ENCODE results near the gene LINS1.

The LINS1 gene

DNA sequence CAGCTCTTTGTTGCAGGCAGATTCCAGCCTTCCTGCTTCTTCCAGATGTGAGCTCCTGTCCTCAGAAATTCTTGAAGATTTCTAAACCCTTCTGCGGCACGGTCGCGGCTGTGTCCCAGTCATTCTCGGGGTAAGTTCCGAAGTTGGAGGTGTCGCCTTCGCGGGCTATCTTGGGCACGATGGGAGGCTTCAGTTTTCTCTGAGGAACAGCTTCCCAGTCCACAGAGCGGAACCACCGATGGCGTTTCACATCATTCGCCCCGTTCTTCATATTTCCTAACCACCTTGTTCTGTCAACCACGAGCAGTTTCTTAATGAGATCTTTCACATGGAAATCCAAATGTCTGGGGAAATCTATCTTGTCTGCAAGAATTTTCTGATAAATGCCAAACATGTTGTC, 48.5 kb downstream of the LINS1 start:
- DNase-seq: no peak

DNA sequence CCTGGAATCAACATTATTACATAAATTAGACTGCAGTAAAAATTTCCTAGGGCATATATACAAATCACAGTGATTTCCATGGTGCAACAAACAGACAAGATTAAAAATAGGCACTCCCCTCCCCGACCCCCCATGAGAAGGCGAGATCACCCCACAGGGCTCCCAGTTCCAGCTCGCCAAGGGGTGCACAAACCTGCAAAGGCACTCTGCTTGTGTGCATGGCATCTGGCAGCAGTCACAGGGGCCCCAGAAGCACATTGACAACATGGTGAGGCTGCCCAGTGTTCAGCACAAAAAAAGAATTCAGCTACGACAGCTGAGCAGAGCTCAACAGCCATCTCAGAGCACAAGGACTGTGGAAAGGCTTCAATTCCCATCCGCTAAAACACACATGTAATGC, 54.0 kb downstream of the LINS1 start:
- no peak for DNase-seq

DNA sequence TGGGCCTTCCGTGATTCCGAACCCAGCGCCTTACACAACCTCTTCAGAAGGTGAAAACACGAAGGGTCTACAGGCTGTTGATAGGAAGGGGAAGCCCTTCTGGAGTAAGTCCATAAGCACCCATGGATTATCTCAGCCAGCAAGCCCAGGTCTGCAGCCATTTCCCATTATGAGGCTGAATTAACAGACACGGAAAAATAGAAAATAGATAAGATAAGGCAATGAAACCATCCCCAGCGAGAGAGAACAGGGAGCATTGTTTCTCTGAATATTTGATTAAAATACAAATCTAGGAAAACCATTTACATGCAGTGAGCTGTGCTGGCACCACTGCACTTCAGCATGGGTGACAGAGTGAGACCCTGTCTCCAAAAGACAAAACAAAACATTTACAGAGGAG, 57.0 kb downstream of the LINS1 start:
- no peak for DNase-seq

DNA sequence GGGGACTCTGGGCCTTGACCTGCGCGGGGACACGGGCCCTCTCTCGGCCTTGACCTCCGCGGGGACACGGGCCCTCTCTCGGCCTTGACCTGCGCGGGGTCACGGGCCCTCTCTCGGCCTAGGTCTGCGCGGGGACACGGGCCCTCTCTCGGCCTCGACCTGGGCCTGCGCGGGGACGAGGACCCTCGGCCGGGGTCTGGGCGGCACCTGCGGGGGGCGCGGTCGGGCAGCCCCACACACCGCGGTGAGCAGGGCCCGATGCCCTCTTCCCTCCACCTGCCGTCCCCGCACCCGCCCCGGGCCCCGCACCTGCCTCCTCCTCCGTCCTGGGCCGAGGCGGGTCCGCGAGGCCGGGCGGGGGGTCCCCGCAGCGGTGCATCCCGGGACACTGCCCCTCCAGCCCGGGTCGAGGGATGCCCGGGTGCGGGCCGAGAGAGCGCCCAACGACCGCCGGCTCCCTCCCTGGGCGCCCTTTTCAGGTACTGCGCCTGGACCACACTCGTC, 57.6 kb downstream of the LINS1 start:
- DNase-seq: no peak

DNA sequence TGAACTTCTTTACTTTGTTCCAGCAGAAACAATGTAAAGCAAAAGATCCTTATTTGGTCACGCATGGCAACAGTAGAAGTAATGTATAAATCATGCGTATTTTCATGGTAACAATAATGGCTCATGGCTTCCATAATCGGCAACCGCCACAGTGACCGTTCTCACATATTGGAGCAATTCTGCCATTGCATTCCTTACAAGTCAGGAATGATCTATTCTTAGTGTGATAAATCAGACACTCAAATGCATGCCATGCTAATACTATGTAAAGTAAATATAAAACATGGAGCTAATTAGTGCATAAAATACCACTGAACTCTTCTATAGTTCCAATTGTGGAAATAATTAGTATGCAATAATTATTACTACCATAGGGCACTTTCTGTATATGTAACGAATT, 59.7 kb downstream of the LINS1 start:
- DNase-seq: no peak

DNA sequence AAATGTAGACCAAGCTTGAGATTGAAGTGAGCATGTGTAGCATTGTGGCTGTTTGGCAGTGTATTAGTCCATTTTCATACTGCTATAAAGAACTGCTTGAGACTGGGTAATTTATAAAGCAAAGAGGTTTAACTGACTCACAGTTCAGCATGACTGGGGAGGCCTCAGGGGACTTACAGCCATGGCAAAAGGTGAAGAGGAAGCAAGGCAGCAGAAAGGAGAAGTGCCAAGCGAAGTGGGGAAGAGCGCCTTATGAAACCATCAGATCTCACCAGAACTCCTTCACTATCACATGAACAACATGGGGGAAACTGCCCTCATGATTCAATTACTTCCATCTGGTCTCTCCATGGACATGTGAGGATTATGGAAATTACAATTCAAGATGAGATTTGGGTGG, 64.7 kb downstream of the LINS1 start:
- DNase-seq: no peak

DNA sequence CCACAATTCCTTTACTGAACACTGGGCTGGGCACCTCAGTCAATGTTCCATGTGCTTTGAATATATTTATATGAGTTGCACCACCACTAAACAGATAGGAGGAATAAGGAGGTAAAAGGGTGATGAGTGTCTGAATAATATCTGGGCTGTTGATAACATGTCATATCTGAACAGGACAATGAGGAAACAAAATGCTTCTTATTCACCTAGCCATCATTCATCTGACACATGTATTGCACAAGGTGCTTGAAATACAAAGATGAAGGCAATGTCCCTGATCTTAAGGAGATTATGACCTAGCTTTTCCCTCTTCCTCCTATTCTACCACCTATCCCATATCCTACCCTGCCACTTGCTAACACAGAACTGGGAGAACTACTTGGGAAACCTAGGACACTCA, 65.3 kb downstream of the LINS1 start:
- no peak for DNase-seq

DNA sequence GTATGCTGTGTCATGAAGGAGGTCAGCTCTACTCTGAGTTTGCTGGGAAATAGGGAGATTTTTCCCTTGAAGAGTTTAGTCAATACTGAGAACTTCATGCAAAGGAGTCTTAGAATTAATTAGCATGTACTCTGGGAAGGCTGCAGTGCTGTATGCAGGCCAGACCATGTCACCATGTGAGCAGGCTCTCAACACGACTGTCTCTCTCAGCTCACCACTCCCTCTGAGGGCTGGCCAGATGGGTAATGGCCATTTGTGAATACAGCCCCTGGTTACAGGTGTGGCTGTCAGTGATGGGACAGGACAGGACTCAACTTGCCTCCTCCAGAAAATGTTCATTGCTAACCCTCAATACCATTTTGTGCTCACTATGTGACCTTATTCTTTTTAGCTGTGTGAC, 68.1 kb downstream of the LINS1 start:
- DNase-seq: no peak

DNA sequence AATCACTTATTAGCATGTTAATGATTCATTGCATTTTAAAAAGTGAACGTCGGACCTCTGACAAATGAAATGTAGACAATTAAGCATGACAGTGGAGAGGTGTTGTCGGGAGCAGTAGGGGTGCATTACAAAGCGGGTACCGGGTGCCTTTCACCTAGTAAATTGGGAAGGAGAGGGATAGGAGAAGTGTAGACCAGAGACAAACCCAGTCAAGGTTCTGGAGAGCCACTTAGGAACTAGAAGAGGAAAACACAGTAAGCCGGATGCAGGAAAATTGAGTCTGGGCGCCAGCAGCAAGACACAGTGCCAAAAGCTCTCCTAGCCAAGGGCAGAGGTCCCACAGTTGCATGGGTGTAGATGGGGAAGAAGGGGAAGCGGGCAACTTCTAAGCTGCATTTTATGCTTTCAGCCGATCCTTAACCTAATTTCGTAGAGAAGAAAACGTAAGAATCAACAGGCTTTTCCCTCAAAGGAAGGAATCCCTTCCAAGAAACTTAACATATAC, 70.1 kb downstream of the LINS1 start:
- no peak for DNase-seq

DNA sequence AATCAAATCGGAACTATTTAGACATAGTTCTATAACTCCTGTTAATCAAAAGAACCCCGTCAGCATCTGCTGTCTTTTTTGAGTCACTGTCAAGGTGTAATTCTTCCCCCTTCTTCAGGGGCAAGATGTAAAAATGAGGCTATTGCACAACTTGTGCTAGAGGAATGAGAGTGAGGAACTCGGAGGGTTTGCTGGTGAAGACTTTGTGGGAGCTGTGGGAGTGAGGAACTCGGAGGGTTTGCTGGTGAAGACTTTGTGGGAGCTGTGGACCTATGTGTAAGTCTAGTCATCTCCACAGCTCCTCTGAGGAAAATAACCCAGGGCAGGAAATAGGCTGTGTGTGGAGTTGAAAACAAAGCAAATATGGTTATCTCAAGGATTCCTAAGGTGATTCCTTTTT, 70.8 kb downstream of the LINS1 start:
- DNase-seq: no peak

DNA sequence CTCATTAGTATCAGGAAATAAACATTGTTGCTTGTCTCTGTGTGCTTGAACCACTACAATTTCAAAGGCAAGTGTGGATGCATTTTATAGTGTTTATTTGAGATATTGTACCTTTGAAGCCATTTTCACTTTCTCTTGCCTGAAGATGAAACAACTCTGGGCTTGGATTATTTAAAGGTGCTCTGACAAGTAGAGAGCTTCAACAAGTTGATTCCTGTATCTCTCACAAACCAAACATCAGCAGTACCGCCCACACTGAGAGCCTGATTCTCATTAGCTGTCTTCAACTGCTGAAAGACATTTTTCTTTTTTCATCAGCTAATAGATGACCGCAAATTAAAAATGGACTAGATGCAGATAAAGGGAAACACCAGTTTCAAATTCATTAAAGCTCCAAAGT, 72.4 kb downstream of the LINS1 start:
- no peak for DNase-seq

DNA sequence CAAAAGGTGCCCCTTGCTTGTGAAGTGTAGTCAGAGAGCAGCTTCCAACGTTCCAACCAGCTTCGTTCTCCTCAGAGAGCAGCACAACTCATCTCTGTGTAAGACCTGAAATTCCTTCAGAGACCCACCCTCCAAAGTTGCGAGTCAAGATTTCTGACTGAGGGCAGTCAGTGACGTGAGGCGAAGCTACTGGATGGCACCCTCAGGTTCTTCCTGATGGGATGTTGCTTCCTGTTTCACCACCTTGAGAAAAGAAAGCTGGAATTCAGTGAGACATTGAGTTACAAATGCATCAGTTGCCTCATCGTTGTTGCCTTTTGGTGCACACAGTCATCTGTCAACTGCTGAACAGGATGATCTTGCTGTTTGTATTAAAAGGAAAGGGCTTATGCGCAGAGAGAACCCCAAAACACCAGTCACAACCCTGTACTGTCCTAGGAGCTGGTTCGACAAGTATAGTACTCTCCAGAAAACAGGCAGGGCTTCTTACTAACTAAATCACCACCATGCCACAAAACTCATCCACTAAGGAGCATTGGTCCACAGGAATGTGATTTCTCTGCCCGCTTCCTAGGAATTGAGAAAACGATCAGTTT, 73.1 kb downstream of the LINS1 start, which contains the start of gene CERS3:
Gene CERS3 (minus strand): TSS at position 118 of the 596 bp plus-strand sequence. CDS start 27,101 bp downstream, outside the sequence.
- DNase-seq: no peak

DNA sequence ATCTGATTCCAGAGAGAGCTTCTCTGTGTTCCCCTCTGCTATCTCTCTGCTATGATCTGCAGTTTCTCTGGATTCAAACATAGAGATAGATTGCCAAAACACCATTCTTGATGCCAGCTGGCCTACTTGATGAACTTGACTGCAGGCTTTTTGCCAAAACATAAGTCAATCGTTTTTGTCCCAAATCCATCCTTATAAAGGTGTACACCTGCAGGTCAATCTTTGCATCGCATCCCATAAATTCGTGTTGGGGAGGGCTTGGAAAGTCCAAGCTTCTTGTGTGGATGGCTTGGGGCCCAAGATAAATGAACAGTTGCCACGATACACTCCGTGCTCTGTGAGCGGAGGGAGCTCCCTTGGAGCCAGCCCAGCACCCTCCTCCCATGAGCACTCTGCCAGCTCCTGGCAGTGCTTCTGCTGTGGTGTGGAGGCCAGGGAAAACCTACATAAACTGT, 75.9 kb downstream of the LINS1 start:
- no peak for DNase-seq

DNA sequence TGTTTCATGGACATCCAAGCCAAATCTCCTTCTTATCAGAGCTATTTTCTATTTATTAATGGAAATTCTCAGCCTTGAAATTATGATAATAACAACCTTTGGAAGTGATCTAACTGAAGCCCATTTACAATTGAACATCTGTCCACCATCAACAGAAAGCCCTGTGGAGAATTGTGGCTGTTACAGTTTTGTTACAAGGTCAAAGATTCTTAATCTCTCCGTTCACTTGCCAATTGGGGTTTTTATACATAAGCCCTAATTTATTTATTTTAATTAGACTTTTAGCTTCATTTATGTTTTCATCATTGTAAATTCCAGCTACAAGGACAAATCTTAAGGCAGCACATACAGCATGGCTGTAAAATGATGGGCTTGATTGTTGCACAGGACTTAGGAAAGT, 76.5 kb downstream of the LINS1 start:
- no peak for DNase-seq

DNA sequence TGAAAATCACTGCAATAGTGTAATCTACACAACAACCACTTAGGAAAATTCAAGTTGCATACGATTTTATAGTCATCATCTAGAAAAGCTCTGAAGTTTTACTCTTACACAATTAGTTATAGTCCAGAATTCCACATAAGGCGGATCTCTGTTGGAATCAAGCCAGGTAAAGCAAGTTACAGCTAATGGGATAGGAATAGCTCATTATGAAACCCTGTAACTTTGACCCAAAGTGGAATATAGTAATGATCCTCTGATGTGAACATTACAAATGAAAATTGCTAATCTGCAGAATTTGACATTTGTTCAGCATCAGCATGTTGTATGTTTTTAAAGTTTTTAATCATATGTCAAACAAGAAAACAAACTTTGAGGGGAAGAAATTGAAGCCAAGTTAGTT, 77.7 kb downstream of the LINS1 start:
- no peak for DNase-seq

DNA sequence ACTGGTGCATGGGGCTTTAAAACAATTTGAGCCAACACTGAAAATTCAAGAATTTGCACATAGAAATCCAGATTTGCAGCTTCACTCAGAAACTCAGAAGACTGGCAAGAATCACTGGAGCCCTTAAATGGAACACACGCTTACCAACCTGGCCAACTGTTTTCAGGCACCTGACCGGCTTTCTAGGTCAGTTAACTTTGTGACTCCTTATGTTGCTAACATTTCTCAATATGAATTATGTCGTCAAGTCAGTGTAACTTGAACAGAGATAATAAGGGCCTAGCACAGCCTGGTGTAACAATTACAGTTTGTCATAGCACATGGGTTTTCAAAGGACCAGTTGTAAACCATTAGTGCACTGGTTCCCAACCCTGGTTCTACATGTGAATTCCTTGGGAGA, 80.1 kb downstream of the LINS1 start:
- no peak for DNase-seq

DNA sequence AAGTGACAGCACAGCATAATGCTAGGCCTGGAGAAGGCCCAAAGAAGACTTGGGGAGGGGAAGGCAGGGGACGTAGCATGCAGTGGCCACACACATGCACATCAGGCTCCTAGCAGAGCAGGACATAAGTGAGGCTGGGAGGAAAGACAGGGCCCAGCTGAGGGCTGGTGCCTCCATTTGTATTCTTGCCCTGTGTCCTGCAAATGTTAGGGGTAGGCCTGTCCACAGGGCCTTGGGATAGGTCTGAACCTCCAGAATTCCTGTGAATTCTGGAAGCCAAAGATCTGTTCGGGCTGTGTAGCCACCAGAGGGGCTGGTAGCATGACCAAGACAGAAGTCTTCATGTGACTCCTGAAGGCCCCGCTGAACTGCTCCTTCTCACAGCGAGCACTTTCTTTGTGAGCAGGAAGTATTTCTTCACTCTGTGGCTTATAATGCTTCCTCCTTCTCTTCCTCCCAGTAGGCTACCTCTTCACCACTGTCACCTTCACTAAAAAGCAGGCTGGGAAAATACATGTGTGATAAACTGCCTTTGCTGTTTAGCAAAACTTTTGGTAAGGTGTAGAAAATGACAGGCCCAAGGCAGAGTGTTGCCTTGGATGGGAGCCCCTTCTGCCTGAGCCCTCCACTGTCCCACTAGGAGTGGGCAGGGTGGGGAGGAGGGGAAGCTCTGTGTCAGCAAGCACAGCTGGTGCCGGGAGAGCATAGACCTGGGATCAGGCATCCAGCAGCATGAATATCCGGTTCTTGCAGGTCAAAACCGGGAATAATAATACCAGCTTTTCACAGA, 81.7 kb downstream of the LINS1 start:
- peak; percentile 19 for DNase-seq

DNA sequence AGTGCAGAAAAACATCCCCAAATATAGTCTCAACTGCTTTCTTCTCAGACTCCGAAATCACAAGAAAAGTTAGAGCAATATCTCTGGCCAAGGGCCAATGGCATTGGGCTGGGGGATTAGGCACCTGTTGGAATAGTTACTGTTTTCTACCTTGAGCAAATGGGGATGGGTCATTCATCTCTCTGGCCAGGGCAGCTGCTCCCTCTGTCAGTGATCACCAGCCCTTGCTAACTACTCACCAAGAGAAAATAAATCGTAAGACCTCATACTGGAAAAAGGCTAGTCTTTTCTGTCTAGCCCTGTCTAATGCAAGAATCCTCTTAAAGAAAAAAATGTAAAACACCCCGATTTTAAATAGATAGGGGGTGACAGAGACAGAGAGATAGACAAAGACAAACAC, 84.1 kb downstream of the LINS1 start:
- no peak for DNase-seq
